ENCODE data around the gene CNNM3. TPM values are rescaled to one million over a fixed set of nuclear protein-coding genes. Genes with fewer than 3 reads are reported as not detected.

CNNM3 gene
- 16.5 TPM for total RNA-seq

GRCh38 chr2:96816127-96816835 is at the start of gene CNNM3:
CNNM3 (plus strand) TSS chr2:96816268; CDS start chr2:96816278, 10 bp downstream.
- intact Hi-C loops (cut with DNase I) = loop anchor here (5.0 kb wide), 1 partner anchor 54 kb away; the partner anchor contains the start of gene CNNM4
- Histone ChIP-seq H3K36me3 (no peaks in the 10 kb centered on the region), H3K4me1 (peaks cover 62% of the 10 kb centered on the region), H3K27ac (peak within 1 kb of the TSS; percentile 90), H3K27me3 (no peaks in the 10 kb centered on the region), H3K4me3 (peak within 1 kb of the TSS; percentile 71 to 73), H3K9me3 (no peaks in the 10 kb centered on the region)
- TF ChIP-seq POLR2AphosphoS5 (IDR thresholded peaks at IDR 0.05; ENCODE audit: insufficient read depth in 1 of 2, low read depth in 1 of 2) (peak in 1 of 2 donors; percentile 50), POLR2A (IDR thresholded peaks at IDR 0.05) (peak in 1 of 2 donors; percentile 65)
- TF ChIP-seq, protein P1, sequence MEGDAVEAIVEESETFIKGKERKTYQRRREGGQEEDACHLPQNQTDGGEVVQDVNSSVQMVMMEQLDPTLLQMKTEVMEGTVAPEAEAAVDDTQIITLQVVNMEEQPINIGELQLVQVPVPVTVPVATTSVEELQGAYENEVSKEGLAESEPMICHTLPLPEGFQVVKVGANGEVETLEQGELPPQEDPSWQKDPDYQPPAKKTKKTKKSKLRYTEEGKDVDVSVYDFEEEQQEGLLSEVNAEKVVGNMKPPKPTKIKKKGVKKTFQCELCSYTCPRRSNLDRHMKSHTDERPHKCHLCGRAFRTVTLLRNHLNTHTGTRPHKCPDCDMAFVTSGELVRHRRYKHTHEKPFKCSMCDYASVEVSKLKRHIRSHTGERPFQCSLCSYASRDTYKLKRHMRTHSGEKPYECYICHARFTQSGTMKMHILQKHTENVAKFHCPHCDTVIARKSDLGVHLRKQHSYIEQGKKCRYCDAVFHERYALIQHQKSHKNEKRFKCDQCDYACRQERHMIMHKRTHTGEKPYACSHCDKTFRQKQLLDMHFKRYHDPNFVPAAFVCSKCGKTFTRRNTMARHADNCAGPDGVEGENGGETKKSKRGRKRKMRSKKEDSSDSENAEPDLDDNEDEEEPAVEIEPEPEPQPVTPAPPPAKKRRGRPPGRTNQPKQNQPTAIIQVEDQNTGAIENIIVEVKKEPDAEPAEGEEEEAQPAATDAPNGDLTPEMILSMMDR (IDR thresholded peaks at IDR 0.05) = peak in 2 of 3 experiments; percentile 56 to 60
- DNase-seq (ENCODE audit: extremely low spot score in 2 of 2) = peak in 1 of 2 donors; percentile 94

DNA sequence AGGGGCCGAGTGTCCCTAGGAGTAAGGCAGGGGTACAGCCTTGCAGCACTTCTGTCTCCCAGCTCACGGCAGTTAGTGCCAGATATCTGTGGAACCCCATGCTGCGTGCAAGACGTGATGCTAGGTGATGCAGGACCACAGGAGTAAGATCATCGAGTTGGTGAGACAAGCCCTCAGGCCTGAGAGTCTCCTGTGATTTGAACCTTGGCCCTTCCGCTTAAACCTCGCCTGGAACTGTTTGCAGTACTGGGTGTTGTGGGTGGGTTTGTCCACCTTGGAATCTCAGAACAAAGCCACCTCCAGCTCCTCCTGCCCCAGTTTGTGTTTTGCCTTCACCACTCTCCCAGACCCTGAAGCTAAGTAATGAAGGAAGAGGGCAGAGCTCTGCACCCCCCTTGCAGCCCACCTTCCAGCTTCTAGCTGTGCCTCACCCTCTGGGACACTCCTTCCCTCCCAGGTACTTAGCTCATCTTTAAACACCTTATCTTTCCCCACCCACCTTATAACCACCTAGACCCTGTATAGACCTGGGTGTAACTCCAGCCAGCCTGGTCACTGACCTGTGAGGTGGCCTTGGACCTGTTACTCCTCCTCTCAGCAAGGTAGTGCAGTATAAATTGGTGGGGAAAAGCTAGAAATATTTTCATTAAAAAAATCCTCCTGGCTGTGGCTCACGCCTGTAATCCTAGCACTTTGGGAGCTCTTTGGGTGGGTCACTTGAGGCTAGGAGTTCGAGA is 48.8 kb upstream of the CNNM3 start:
- no peak for TF ChIP-seq POLR2A (IDR thresholded peaks at IDR 0.05)
- no peak for TF ChIP-seq POLR2AphosphoS5 (IDR thresholded peaks at IDR 0.05; ENCODE audit: insufficient read depth in 1 of 2, low read depth in 1 of 2)
- TF ChIP-seq, protein P1 (IDR thresholded peaks at IDR 0.05) = no peak
- Histone ChIP-seq H3K4me1 (peaks cover 57% of the 10 kb centered on the region), H3K27me3 (no peaks in the 10 kb centered on the region), H3K4me3 (no peak overlapping the region), H3K27ac (no peak overlapping the region), H3K9me3 (no peaks in the 10 kb centered on the region), H3K36me3 (no peaks in the 10 kb centered on the region)
- DNase-seq (ENCODE audit: extremely low spot score in 2 of 2) = no peak
- intact Hi-C loops (cut with DNase I) = loop anchor here (10.0 kb wide), 1 partner anchor 133 kb away; the partner anchor contains the start of gene KANSL3

- Histone ChIP-seq H3K4me1 (peaks cover 55% of the 10 kb centered on the region), H3K36me3 (no peaks in the 10 kb centered on the region), H3K27me3 (no peaks in the 10 kb centered on the region), H3K4me3 (no peak overlapping the region), H3K9me3 (no peaks in the 10 kb centered on the region), H3K27ac (no peak overlapping the region)
- intact Hi-C loops (cut with DNase I) = loop anchor here (10.0 kb wide), 1 partner anchor 133 kb away; the partner anchor contains the start of gene KANSL3
- no peak for DNase-seq (ENCODE audit: extremely low spot score in 2 of 2)
- TF ChIP-seq, protein P1 (IDR thresholded peaks at IDR 0.05) = no peak
- no peak for TF ChIP-seq POLR2AphosphoS5 (IDR thresholded peaks at IDR 0.05; ENCODE audit: insufficient read depth in 1 of 2, low read depth in 1 of 2)
Observed at GRCh38 chr2:96768083-96768561, 47.9 kb upstream of the CNNM3 start.

DNA sequence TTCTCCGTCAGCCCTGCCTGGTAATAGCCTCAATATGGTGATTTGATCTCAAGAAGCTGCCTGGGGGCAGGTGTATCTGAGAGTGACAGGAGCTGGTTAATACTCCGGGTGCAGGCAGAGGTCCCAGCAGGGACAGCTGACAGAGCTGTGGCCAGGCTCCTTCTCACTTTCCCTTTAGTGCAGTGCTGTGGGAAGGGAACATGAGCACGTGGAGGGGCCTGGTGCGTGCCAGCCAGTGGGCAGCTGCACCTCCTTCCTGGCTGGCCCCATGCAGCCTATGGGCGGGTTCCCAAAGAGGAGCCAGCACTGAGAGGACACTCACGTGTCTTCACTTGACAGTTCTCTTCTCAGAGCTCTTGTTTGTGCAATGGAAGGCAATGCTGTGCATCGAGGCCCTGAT is 46.3 kb upstream of the CNNM3 start:
- no peak for DNase-seq (ENCODE audit: extremely low spot score in 2 of 2)
- intact Hi-C loops (cut with DNase I) = loop anchor here (10.0 kb wide), 1 partner anchor 135 kb away; the partner anchor contains the start of gene KANSL3
- Histone ChIP-seq H3K9me3 (no peaks in the 10 kb centered on the region), H3K27me3 (no peaks in the 10 kb centered on the region), H3K4me3 (no peak overlapping the region), H3K27ac (no peak overlapping the region), H3K4me1 (peaks cover 53% of the 10 kb centered on the region), H3K36me3 (no peaks in the 10 kb centered on the region)
- TF ChIP-seq, protein P1 (IDR thresholded peaks at IDR 0.05) = no peak
